CD4-positive, alpha-beta T cell (primary cell): ENCODE data around the gene GANAB. TPM values are rescaled to one million over a fixed set of nuclear protein-coding genes. Genes with fewer than 3 reads are reported as not detected.

ENCODE experiments used
- ATAC-seq: fragments of 200-7000 bp; cut with Tn5 transposase; one replicate; pipeline ENCODE4 v1.10.0; 2022; ENCODE audit warnings: mild to moderate bottlenecking; ENCODE audit not compliant: poor library complexity
- CTCF ChIA-PET: fragments of 350-600 bp; sonication (Branson Sonifier 250); formaldehyde crosslinking; loops from one replicate; lab custom pipeline; 2021; ENCODE audit warnings: antibody characterized with exemption, inconsistent platforms; lab: Charles Lee
- POLR2A ChIA-PET: fragments of 350-600 bp; sonication (Branson Sonifier 250); formaldehyde crosslinking; loops from one replicate; lab custom pipeline; 2021; ENCODE audit warnings: antibody characterized with exemption, inconsistent platforms; lab: Charles Lee
- DNase-seq, 14 experiments: peaks; one replicate each; pipeline ENCODE4 v3.0.0-alpha.2; 2013 to 2020; ENCODE audit warnings: mixed read lengths in 2 of 14
- H3K27ac ChIP-seq, 2 donors: one replicate each; pipeline versions ENCODE4 v1.5.1 to v1.7.0; 2013; ENCODE audit warnings: low read length in 2 of 2, low read depth in 1 of 2, mild to moderate bottlenecking in 1 of 2
- H3K27me3 ChIP-seq, 2 experiments: 1 replicate in 1 of 2; 2 replicates in 1 of 2; pipeline versions ENCODE4 v1.6.1 to v1.7.0; 2013; ENCODE audit warnings: low read length in 2 of 2, control low read depth in 1 of 2, mild to moderate bottlenecking in 1 of 2, moderate library complexity in 1 of 2; ENCODE audit not compliant: insufficient read depth in 2 of 2, control insufficient read depth in 1 of 2
- H3K36me3 ChIP-seq: one replicate; pipeline ENCODE4 v1.6.1; 2013; ENCODE audit warnings: low read length, control low read depth; ENCODE audit not compliant: insufficient read depth
- H3K4me1 ChIP-seq: one replicate; pipeline ENCODE4 v1.6.1; 2013; ENCODE audit warnings: low read length, control low read depth; ENCODE audit not compliant: insufficient read depth
- H3K4me3 ChIP-seq: one replicate; pipeline ENCODE4 v1.5.1; 2013; ENCODE audit warnings: mild to moderate bottlenecking, low read length, moderate library complexity
- H3K9me3 ChIP-seq, 2 experiments: 1 replicate in 1 of 2; 2 replicates in 1 of 2; pipeline versions ENCODE4 v1.6.1 to v1.7.0; 2013; ENCODE audit warnings: low read length in 2 of 2, mild to moderate bottlenecking in 2 of 2, control low read depth in 1 of 2, moderate library complexity in 1 of 2; ENCODE audit not compliant: control insufficient read depth in 1 of 2, insufficient read depth in 1 of 2
- H3K27ac Mint-ChIP-seq: one replicate; pipeline ENCODE4 v1.8.0; 2020; ENCODE audit warnings: mixed read lengths
- H3K27me3 Mint-ChIP-seq: one replicate; pipeline ENCODE4 v1.8.0; 2021; ENCODE audit warnings: mixed read lengths
- H3K36me3 Mint-ChIP-seq: one replicate; pipeline ENCODE4 v1.8.0; 2021; ENCODE audit warnings: low read depth, mixed read lengths
- H3K4me1 Mint-ChIP-seq: one replicate; pipeline ENCODE4 v1.8.0; 2021; ENCODE audit warnings: low read depth, mixed read lengths
- H3K4me3 Mint-ChIP-seq: one replicate; pipeline ENCODE4 v1.8.0; 2020; ENCODE audit warnings: mild to moderate bottlenecking, mixed read lengths
- H3K9me3 Mint-ChIP-seq: one replicate; pipeline ENCODE4 v1.8.0; 2020; ENCODE audit warnings: mixed read lengths
- intact Hi-C, 2 experiments: fragments of 100-400 bp; cut with DNase I in 1 of 2; cut with micrococcal nuclease in 1 of 2; formaldehyde crosslinking; loops; one replicate each; pipeline versions ENCODE4 v1.15.1 to v1.9.0; 2023 to 2025; cut with DNase I, micrococcal nuclease
- total RNA-seq, 174 experiments: library from RNA in 2 of 174; stranded (reverse) in 2 of 174; gene quantifications; one replicate each; pipeline ENCODE4 v1.2.3 and lab custom pipeline; 2021 to 2026
- TF ChIP-seq, protein P1 (sequence below): fragments of 200-600 bp; IDR thresholded peaks from one replicate; pipeline ENCODE4 v1.8.0; 2022; ENCODE audit warnings: antibody characterized with exemption, mild to moderate bottlenecking

The GANAB gene
- total RNA-seq, 2 experiments from 2014 or later = 181 to 182 TPM

GRCh38 chr11:62664405-62665074, 18.1 kb upstream of the GANAB start:
- intact Hi-C loops = loop anchor here (1.0 to 10.0 kb wide), 2 partner anchors 11 to 870 kb away; partner anchors contain the start of genes INTS5 (in 2 of the 2), FEN1 (in 1 of the 2) and TMEM258 (in 1 of the 2)
- H3K4me1 Mint-ChIP-seq = peaks cover 35% of the 10 kb centered on the region
- peak overlapping the region; percentile 80 to 88 for H3K27ac ChIP-seq

DNA sequence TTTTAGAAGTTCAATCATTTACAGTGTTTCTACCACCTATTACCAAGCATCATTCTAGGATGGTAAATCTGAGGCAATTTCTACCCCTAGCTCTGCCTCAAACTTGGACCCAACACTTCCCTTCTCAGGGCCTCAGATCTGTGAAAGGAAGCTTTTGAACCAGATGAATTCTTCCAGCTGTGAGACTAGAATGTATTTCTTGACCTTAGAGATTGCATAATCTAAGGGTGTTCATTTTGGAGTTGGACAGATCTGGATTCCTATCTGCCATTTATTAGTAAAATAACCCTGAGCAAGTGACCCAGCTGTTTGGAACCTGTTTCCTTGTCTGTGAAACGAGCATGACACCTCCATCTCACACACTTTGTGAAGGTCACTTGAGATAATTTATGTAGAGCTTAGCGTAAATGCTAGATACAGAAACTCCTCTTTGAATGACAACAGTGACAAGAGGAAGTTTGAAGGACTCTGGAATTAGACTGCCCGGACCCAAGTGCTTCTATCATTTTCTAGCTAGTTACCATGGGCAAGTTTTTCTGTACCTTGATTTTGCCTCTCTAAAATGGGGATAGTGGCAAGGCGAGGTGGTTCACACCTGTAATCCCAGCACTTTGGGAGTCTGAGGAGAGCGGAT, 10.5 kb upstream of the GANAB start:
- peaks cover 13% of the 10 kb centered on the region for H3K4me1 Mint-ChIP-seq
- no peaks in the 10 kb centered on the region for H3K27me3 Mint-ChIP-seq
- Histone ChIP-seq H3K36me3 (no peaks in the 10 kb centered on the region), H3K4me1 (peaks cover 13% of the 10 kb centered on the region), H3K4me3 (no peak overlapping the region), H3K9me3 (no peaks in the 10 kb centered on the region), H3K27me3 (no peaks in the 10 kb centered on the region), H3K27ac (no peak overlapping the region)
- DNase-seq = no peak
- H3K9me3 Mint-ChIP-seq = no peaks in the 10 kb centered on the region
- peak overlapping the region; percentile 3 for H3K4me3 Mint-ChIP-seq
- intact Hi-C loops = no loop called here
- no peak for ATAC-seq
- peaks cover 13% of the 10 kb centered on the region for H3K36me3 Mint-ChIP-seq
- ChIA-PET POLR2A (interaction anchor here (1.1 to 5.6 kb wide), 5 partner anchors 8 to 199 kb away, joined by 4 to 170 read pairs (median 5); partner anchors contain the start of genes C11orf98, CSKMT, GANAB and LBHD1), CTCF (no interaction called here)
- TF ChIP-seq, protein P1, sequence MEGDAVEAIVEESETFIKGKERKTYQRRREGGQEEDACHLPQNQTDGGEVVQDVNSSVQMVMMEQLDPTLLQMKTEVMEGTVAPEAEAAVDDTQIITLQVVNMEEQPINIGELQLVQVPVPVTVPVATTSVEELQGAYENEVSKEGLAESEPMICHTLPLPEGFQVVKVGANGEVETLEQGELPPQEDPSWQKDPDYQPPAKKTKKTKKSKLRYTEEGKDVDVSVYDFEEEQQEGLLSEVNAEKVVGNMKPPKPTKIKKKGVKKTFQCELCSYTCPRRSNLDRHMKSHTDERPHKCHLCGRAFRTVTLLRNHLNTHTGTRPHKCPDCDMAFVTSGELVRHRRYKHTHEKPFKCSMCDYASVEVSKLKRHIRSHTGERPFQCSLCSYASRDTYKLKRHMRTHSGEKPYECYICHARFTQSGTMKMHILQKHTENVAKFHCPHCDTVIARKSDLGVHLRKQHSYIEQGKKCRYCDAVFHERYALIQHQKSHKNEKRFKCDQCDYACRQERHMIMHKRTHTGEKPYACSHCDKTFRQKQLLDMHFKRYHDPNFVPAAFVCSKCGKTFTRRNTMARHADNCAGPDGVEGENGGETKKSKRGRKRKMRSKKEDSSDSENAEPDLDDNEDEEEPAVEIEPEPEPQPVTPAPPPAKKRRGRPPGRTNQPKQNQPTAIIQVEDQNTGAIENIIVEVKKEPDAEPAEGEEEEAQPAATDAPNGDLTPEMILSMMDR = no peak
- H3K27ac Mint-ChIP-seq = no peak overlapping the region

More at GRCh38 chr11:62664405-62665074, 18.1 kb upstream of the GANAB start:
- no peaks in the 10 kb centered on the region for H3K27me3 Mint-ChIP-seq
- no peaks in the 10 kb centered on the region for H3K9me3 Mint-ChIP-seq
- POLR2A ChIA-PET = interaction anchor here (0.7 to 5.3 kb wide), 46 partner anchors 10 to 1621 kb away, joined by 3 to 170 read pairs (median 6); partner anchors contain the start of genes B3GAT3, BAD, BSCL2 and EEF1G
- Histone ChIP-seq H3K27me3 (no peaks in the 10 kb centered on the region), H3K9me3 (no peaks in the 10 kb centered on the region), H3K4me3 (peak overlapping the region; percentile 73), H3K36me3 (peaks cover 21% of the 10 kb centered on the region), H3K4me1 (peaks cover 42% of the 10 kb centered on the region)
- peak overlapping the region; percentile 99 for H3K4me3 Mint-ChIP-seq
- ATAC-seq (peak; percentile 61), DNase-seq (peak in 13 of 14 experiments; percentile 33 to 78 (median 50))
- H3K36me3 Mint-ChIP-seq = peaks cover 39% of the 10 kb centered on the region
- TF ChIP-seq, protein P1 = no peak
- peak overlapping the region; percentile 96 for H3K27ac Mint-ChIP-seq
- CTCF ChIA-PET = interaction anchor here (1.0 to 1.9 kb wide), 9 partner anchors 10 to 240 kb away, joined by 3 to 7 read pairs (median 5); partner anchors contain the start of genes B3GAT3, GANAB, INTS5 and TUT1

DNA sequence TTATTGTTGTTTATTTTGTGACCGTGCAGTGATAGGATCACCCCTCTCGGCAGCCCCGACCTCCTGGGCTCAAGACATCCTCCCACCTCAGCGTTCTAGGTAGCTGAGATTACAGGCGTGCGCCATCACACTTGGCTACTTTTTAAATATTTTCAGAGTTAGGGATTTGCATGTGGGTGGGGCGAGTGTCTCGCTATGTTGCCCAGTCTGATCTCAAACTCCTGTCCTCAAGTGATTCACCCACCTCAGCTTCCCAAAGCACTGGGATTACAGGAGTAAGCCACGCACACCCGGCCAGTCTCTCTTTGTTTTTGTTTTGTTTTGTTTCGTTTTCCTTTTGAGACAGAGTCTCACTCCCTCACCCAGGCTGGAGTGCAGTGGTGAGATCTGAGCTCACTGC, 7.9 kb upstream of the GANAB start:
- ATAC-seq (no peak), DNase-seq (no peak)
- H3K27ac ChIP-seq = no peak overlapping the region
- ChIA-PET CTCF (interaction anchor here (1.3 kb wide), 1 partner anchor 40 kb away, joined by 4 read pairs; no protein-coding TSS in a partner anchor), POLR2A (interaction anchor here (1.1 to 5.6 kb wide), 4 partner anchors 8 to 63 kb away, joined by 3 to 170 read pairs (median 7); partner anchors contain the start of genes C11orf98, CSKMT, GANAB and TUT1)
- no peaks in the 10 kb centered on the region for H3K27me3 Mint-ChIP-seq
- intact Hi-C loops = loop anchor here in 1 of 2 experiments (5.0 kb wide), 2 partner anchors 42 to 62 kb away; partner anchors contain the start of genes EML3, ROM1 and TUT1
- peaks cover 13% of the 10 kb centered on the region for H3K36me3 Mint-ChIP-seq
- no peaks in the 10 kb centered on the region for H3K9me3 Mint-ChIP-seq
- peaks cover 17% of the 10 kb centered on the region for H3K4me1 Mint-ChIP-seq
- TF ChIP-seq, protein P1 = no peak
- no peaks in the 10 kb centered on the region for H3K9me3 ChIP-seq
- H3K27me3 ChIP-seq = no peaks in the 10 kb centered on the region
- H3K4me3 ChIP-seq = no peak overlapping the region
- peak overlapping the region; percentile 69 for H3K4me3 Mint-ChIP-seq
- peaks cover 22% of the 10 kb centered on the region for H3K4me1 ChIP-seq
- H3K36me3 ChIP-seq = peaks cover 6% of the 10 kb centered on the region
- peak overlapping the region; percentile 69 for H3K27ac Mint-ChIP-seq
